HepG2 (cell line): Measurements from ENCODE around the gene SNED1. TPM values are rescaled to one million over a fixed set of nuclear protein-coding genes. Genes with fewer than 3 reads are reported as not detected.
A peak's percentile ranks its signal among the peaks of the same experiment; 100 is the strongest.

Experiments
- ATM ChIP-seq: fragments of 450-650 bp; IDR thresholded peaks from 2 replicates; pipeline ENCODE4 v1.7.1; 2017; ENCODE audit warnings: mild to moderate bottlenecking, borderline replicate concordance
- DNMT1 ChIP-seq: sonication (generic); formaldehyde crosslinking; IDR thresholded peaks from 2 replicates; pipeline ENCODE4 v1.5.1; 2020; ENCODE audit warnings: mild to moderate bottlenecking, missing genetic modification reagents
- HNRNPL ChIP-seq: fragments of 200-400 bp; formaldehyde crosslinking; IDR thresholded peaks from 2 replicates; pipeline ENCODE4 v1.6.1; 2017; ENCODE audit warnings: mild to moderate bottlenecking, low read depth, low read length
- IKZF4 ChIP-seq: sonication (generic); formaldehyde crosslinking; IDR thresholded peaks from 2 replicates; pipeline ENCODE4 v1.5.1; 2020; ENCODE audit warnings: borderline replicate concordance, mild to moderate bottlenecking, low read depth, missing genetic modification reagents; ENCODE audit errors: not compliant biosample characterization
- JUND ChIP-seq: sonication (generic); formaldehyde crosslinking; IDR thresholded peaks from 2 replicates; pipeline ENCODE4 v1.8.0; 2022; ENCODE audit warnings: mild to moderate bottlenecking, missing genetic modification reagents
- MATR3 ChIP-seq: sonication (generic); formaldehyde crosslinking; IDR thresholded peaks from 2 replicates; pipeline ENCODE4 v1.4.0; 2020; ENCODE audit warnings: missing genetic modification reagents
- NR2F2 ChIP-seq: IDR thresholded peaks from 2 replicates; pipeline ENCODE4 v1.6.1; 2012; ENCODE audit warnings: low read depth, inconsistent platforms, borderline replicate concordance
- ZMYM3 ChIP-seq: sonication (generic); formaldehyde crosslinking; IDR thresholded peaks from 2 replicates; pipeline ENCODE4 v1.5.1; 2020; ENCODE audit warnings: mild to moderate bottlenecking, missing genetic modification reagents
- ZNF225 ChIP-seq: sonication (generic); formaldehyde crosslinking; IDR thresholded peaks from 2 replicates; pipeline ENCODE4 v1.4.0; 2020; ENCODE audit warnings: mild to moderate bottlenecking, missing genetic modification reagents
- ZNF264 ChIP-seq: sonication (generic); formaldehyde crosslinking; IDR thresholded peaks from 2 replicates; pipeline ENCODE4 v1.4.0; 2020; ENCODE audit warnings: missing genetic modification reagents
- ZNF672 ChIP-seq: sonication (generic); formaldehyde crosslinking; IDR thresholded peaks from 2 replicates; pipeline ENCODE4 v1.8.1; 2022; ENCODE audit warnings: missing genetic modification reagents
- polyA plus RNA-seq, 8 experiments: library from polyadenylated mRNA; depleted of rRNA in 3 of 8; stranded (reverse) in 7 of 8; unstranded in 1 of 8; fragments of >200 nt; fragmentation: Illumina TruSeq in 4 of 8; extraction: Trizol in 4 of 8; gene quantifications; 2 replicates each; pipeline versions ENCODE4 v1.2.1 to v1.2.3, GENCODE V29; 2011 to 2016; ENCODE audit warnings: low read depth in 4 of 8, missing spikeins in 1 of 8, mixed read lengths in 1 of 8; ENCODE audit not compliant: insufficient read depth in 1 of 8
- total RNA-seq, 5 experiments: library from RNA; depleted of rRNA; stranded (reverse); fragments of >200 nt; fragmentation: Illumina TruSeq; extraction: Trizol; gene quantifications; 2 replicates each; pipeline ENCODE4 v1.2.3, GENCODE V29; 2016; ENCODE audit warnings: low read depth in 1 of 5
- TF ChIP-seq, protein P1 (sequence below): sonication (generic); formaldehyde crosslinking; IDR thresholded peaks from 2 replicates; pipeline ENCODE4 v1.8.0; 2022; ENCODE audit warnings: mild to moderate bottlenecking, missing genetic modification reagents, borderline replicate concordance
- TF ChIP-seq, protein P2 (sequence below): sonication (generic); formaldehyde crosslinking; IDR thresholded peaks from 2 replicates; pipeline ENCODE4 v1.5.0; 2020; ENCODE audit warnings: missing genetic modification reagents
- TF ChIP-seq, protein P3 (sequence below): sonication (generic); formaldehyde crosslinking; conservative IDR thresholded peaks from 2 replicates; pipeline ENCODE4 v1.4.0; 2020; ENCODE audit warnings: missing genetic modification reagents
- TF ChIP-seq, protein P4 (sequence below): sonication (generic); formaldehyde crosslinking; IDR thresholded peaks from 2 replicates; pipeline ENCODE4 v1.5.0; 2020; ENCODE audit warnings: missing genetic modification reagents, mild to moderate bottlenecking, borderline replicate concordance
- TF ChIP-seq, protein P5 (sequence below): sonication (generic); IDR thresholded peaks from 2 replicates; pipeline ENCODE4 v1.6.1; 2016; ENCODE audit warnings: low read depth, borderline replicate concordance
- TF ChIP-seq, protein P6 (sequence below): sonication (generic); formaldehyde crosslinking; IDR thresholded peaks from 2 replicates; pipeline ENCODE4 v1.5.0; 2020; ENCODE audit warnings: missing genetic modification reagents
- TF ChIP-seq, protein P7 (sequence below): IDR thresholded peaks from 2 replicates; pipeline ENCODE4 v1.6.1; 2012; ENCODE audit warnings: inconsistent platforms

SNED1 gene
- total and polyA plus RNA-seq, 2 of the 13 experiments (the other 11 are each of a cell fraction or from before 2014, with no cell fraction given) = 0.15 to 0.65 TPM

DNA sequence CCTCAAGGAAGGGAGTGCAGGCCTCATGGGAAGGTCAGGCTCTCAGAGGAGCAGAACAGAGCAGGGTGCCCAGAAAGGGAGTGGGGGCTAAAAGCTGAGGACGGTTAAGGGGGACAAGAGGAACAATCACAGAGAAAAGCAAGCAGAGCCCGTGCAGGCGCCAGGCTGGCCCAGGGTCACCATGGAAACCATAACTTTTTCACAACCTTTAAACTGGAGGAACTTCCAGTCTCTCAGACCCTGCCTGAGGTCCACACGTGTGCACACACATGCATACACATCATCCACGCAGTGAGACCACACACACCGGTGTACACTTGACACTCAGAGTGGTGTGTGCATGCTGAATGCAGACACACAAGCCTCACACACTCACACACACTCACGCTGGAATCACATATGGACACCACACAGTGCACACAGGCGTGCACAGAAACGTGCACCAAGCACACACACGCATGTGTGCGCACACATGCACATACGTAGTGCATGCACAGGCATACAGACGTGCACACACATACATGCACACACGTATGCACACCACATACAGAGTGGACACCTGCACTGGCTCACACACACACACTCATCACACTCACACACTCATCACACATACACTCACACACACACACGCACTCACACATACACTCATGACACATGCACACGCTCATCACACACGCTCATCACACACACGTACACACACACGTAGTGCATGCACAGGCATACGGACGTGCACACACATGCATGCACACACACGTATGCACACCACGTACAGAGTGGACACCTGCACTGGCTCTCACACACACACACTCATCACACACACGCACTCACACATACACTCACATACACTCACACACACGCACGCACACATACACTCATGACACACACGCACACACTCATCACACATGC is 37.2 kb upstream of the SNED1 start (continued):
- TF ChIP-seq, protein P1, sequence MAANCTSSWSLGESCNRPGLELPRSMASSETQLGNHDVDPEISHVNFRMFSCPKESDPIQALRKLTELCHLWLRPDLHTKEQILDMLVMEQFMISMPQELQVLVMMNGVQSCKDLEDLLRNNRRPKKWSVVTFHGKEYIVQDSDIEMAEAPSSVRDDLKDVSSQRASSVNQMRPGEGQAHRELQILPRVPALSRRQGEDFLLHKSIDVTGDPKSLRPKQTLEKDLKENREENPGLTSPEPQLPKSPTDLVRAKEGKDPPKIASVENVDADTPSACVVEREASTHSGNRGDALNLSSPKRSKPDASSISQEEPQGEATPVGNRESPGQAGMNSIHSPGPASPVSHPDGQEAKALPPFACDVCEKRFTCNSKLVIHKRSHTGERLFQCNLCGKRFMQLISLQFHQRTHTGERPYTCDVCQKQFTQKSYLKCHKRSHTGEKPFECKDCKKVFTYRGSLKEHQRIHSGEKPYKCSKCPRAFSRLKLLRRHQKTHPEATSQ (CRISPR knock-in tag) = no peak
- TF ChIP-seq ZNF264 (CRISPR knock-in tag) = no peak
- TF ChIP-seq, protein P2, sequence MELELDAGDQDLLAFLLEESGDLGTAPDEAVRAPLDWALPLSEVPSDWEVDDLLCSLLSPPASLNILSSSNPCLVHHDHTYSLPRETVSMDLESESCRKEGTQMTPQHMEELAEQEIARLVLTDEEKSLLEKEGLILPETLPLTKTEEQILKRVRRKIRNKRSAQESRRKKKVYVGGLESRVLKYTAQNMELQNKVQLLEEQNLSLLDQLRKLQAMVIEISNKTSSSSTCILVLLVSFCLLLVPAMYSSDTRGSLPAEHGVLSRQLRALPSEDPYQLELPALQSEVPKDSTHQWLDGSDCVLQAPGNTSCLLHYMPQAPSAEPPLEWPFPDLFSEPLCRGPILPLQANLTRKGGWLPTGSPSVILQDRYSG (CRISPR knock-in tag) = no peak
- TF ChIP-seq NR2F2 = no peak
- TF ChIP-seq HNRNPL = 0 out of 2 replicates have a peak, but pooled peaks have one; percentile 31
- no peak; the same call in 1 of the 2 replicates for TF ChIP-seq ATM
- TF ChIP-seq, protein P3, sequence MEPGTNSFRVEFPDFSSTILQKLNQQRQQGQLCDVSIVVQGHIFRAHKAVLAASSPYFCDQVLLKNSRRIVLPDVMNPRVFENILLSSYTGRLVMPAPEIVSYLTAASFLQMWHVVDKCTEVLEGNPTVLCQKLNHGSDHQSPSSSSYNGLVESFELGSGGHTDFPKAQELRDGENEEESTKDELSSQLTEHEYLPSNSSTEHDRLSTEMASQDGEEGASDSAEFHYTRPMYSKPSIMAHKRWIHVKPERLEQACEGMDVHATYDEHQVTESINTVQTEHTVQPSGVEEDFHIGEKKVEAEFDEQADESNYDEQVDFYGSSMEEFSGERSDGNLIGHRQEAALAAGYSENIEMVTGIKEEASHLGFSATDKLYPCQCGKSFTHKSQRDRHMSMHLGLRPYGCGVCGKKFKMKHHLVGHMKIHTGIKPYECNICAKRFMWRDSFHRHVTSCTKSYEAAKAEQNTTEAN (CRISPR knock-in tag) = peak; percentile 33; the same call in 1 of the 2 replicates
- 0 out of 2 replicates have a peak, but pooled peaks have one; percentile 31 for TF ChIP-seq ZNF225
- TF ChIP-seq ZMYM3 (CRISPR knock-in tag) = peak; percentile 9; the same call in 1 of the 2 replicates
- TF ChIP-seq IKZF4 (CRISPR knock-in tag) = no peak
- TF ChIP-seq, protein P4, sequence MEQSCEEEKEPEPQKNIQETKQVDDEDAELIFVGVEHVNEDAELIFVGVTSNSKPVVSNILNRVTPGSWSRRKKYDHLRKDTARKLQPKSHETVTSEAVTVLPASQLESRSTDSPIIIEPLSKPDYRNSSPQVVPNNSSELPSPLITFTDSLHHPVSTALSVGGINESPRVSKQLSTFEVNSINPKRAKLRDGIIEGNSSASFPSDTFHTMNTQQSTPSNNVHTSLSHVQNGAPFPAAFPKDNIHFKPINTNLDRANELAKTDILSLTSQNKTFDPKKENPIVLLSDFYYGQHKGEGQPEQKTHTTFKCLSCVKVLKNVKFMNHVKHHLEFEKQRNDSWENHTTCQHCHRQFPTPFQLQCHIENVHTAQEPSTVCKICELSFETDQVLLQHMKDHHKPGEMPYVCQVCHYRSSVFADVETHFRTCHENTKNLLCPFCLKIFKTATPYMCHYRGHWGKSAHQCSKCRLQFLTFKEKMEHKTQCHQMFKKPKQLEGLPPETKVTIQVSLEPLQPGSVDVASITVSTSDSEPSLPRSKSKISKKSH (CRISPR knock-in tag) = no peak
- TF ChIP-seq, protein P5, sequence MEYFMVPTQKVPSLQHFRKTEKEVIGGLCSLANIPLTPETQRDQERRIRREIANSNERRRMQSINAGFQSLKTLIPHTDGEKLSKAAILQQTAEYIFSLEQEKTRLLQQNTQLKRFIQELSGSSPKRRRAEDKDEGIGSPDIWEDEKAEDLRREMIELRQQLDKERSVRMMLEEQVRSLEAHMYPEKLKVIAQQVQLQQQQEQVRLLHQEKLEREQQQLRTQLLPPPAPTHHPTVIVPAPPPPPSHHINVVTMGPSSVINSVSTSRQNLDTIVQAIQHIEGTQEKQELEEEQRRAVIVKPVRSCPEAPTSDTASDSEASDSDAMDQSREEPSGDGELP = no peak
- TF ChIP-seq DNMT1 (CRISPR knock-in tag) = peak; percentile 72; the same call in 1 of the 2 replicates
- TF ChIP-seq ZNF672 (CRISPR knock-in tag) = peak; percentile 88; the same call in 1 of the 2 replicates
- TF ChIP-seq, protein P6, sequence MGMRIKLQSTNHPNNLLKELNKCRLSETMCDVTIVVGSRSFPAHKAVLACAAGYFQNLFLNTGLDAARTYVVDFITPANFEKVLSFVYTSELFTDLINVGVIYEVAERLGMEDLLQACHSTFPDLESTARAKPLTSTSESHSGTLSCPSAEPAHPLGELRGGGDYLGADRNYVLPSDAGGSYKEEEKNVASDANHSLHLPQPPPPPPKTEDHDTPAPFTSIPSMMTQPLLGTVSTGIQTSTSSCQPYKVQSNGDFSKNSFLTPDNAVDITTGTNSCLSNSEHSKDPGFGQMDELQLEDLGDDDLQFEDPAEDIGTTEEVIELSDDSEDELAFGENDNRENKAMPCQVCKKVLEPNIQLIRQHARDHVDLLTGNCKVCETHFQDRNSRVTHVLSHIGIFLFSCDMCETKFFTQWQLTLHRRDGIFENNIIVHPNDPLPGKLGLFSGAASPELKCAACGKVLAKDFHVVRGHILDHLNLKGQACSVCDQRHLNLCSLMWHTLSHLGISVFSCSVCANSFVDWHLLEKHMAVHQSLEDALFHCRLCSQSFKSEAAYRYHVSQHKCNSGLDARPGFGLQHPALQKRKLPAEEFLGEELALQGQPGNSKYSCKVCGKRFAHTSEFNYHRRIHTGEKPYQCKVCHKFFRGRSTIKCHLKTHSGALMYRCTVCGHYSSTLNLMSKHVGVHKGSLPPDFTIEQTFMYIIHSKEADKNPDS (CRISPR knock-in tag) = no peak
- TF ChIP-seq, protein P7, sequence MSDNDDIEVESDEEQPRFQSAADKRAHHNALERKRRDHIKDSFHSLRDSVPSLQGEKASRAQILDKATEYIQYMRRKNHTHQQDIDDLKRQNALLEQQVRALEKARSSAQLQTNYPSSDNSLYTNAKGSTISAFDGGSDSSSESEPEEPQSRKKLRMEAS = 0 out of 2 replicates have a peak, but pooled peaks have one; percentile 9
- no peak for TF ChIP-seq MATR3 (CRISPR knock-in tag)
- TF ChIP-seq JUND = no peak
